GM10847 (cell line): Measurements from ENCODE around the gene GRK1.

Experiments used
- POLR2A ChIP-seq: IDR thresholded peaks from 2 replicates; pipeline ENCODE4 v1.6.1; 2011; ENCODE audit not compliant: insufficient read length; ENCODE audit errors: extremely low read depth

GRK1 gene

GRCh38 chr13:113654591-113655345, 12.3 kb upstream of the GRK1 start:
- TF ChIP-seq POLR2A = no peak

GRCh38 chr13:113655346-113656002, 11.5 kb upstream of the GRK1 start:
- TF ChIP-seq POLR2A = no peak

GRCh38 chr13:113656003-113656588, 10.9 kb upstream of the GRK1 start:
- TF ChIP-seq POLR2A = no peak

DNA sequence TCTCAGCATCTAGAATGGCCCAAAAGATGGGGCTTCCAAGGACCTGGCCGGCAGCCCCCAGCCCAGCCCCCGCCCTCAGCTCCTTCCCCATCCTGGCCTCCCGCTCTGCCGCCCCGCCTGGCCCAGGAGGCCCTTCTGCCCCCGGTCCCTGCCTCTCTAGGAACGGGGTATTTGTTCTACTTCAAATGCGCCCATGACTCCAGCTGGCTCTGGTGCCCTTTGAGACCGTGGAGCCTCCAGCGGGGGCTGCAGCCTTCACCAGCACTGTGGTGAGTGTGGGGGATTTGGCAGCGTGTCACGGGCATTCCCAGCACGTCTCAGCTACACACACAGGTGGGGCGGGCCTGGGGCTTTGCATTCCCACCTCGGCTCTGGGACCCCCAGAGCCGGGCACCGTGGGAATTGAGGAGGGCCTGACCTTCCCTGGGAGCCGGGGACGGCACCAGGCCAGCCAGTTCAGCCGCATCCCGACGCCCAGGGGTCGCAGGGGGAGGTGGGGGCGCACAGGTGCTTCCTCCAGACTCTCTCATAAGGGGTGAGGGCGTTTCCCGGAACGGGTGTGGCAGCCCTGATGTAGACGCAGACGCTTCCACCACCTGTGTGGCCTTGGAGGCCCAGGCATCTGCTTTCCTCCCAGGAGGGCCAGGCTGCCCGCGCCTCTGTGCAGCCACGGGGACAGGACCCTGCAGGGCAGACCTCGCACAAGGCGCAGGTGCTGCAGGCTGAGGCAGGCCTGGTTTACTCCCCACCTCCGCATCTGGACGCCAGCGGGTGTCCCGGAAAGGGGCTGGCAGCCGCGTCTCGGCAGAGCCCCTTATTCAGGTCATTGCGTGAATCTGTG, 10.0 kb upstream of the GRK1 start:
- TF ChIP-seq POLR2A = no peak

- TF ChIP-seq POLR2A = no peak
Measured at GRCh38 chr13:113657851-113658741, 8.9 kb upstream of the GRK1 start, which contains the start of gene ATP4B. TSS of gene ATP4B (minus strand) at chr13:113658198. CDS start at chr13:113658144, 54 bp downstream.

DNA sequence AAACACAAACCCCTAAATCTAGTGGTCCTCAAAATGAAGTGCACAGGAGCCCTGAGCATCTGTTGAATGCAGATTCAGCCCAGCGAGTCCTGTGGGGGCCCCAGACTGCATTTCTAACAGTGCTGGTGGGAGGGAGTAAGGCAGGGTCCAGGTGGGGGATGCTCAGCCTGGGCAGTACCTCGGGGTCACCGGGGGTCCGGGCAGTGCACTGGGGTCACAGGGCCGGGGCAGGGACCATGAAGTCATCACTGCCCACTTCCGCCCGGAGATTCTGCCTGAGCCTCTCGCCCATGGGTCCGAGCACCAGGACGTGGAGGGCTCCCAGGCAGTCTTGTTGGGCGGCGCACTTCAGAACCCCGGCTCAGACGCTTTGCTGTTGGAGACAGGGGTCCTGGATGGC, 8.2 kb upstream of the GRK1 start:
- TF ChIP-seq POLR2A = no peak

DNA sequence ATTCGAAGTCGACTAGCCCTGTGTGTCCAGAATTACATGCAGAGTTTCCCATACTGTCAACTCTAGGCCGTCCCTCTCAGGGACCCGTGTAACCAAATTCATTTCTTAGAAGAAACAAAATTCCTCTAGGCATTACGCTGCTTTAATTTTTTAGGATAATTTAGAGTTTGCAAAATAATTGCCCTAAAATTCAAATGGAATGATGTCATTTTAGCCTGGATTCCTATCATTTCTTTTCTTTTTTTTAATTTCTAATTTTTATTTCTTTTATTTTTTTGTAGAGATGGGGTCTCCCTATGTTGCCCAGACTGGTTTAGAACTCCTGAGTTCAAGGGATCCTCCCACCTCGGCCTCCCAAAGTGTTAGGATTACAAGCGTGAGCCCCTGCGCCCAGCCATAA, 7.7 kb upstream of the GRK1 start:
- TF ChIP-seq POLR2A = no peak

DNA sequence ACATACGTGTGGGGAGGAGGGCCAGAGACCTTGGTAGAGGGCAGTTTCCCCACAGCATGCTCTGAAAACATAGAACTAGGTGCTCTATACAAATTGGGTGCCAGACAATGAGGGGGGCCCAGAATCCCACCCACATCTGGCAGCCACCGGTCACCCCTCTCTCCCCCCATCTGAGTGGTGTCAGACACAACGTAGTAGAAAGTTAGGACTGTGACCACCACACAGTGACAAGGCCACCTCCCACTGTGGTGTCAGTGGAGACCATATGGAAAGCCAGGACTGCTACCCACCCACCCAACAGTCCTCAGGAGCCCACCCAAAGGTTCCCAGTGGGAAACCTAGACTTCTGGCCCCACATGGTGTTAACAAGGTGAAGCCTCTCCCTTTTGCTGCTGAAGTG, 7.0 kb upstream of the GRK1 start:
- TF ChIP-seq POLR2A = no peak

DNA sequence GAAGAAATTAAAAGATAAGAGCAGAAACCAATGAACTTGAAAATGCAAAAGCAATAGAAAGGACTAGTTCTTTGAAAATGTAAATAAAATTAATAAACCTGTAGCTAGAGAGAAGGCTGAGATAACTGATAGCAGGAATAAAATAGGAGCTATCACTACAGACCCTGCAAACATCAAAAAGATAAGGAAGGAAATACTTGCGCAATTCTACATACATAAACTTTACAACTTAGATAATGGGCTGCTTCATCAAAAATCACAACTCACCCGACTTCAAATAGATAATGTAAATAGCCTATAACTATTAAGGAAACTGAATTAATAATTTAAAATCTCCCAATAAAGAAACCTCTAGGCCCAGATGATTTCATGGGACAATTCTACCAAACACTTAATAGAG, 5.5 kb upstream of the GRK1 start:
- TF ChIP-seq POLR2A = no peak

- TF ChIP-seq POLR2A = no peak
Measured at GRCh38 chr13:113663934-113664333, 3.1 kb upstream of the GRK1 start.

- TF ChIP-seq POLR2A = no peak
Measured at GRCh38 chr13:113664751-113665596, 2.0 kb upstream of the GRK1 start.

DNA sequence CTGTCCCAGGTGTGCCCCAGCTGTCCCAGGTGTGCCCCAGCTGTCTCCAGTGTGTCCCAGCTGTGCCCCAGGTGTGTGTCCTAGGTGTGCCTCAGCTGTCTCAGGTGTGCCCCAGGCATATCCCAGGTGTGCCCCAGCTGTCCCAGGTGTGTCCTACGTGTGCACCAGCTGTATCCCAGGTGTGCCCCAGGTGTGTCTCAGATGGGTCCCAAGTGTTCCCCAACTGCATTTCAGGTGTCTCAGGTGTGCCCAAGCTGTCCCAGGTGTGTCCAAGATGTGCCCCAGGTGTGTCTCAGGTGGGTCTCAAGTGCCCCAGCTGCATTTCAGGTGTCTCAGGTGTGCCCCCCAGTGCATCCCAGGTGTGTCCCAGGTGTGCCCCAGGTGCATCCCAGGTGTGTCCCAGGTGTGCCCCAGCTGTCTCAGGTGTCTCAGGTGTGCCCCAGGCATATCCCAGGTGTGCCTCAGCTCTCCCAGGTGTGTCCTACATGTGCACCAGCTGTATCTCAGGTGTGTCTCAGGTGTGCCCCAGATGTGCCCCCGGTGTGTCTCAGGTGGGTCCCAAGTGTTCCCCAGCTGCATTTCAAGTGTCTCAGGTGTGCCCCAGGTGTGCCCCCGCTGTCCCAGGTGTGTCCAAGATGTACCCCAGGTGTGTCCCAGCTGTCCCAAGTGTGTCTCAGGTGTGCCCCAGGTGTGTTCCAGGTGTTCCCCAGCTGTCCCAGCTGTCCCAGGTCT, 1.3 kb upstream of the GRK1 start:
- TF ChIP-seq POLR2A = no peak

DNA sequence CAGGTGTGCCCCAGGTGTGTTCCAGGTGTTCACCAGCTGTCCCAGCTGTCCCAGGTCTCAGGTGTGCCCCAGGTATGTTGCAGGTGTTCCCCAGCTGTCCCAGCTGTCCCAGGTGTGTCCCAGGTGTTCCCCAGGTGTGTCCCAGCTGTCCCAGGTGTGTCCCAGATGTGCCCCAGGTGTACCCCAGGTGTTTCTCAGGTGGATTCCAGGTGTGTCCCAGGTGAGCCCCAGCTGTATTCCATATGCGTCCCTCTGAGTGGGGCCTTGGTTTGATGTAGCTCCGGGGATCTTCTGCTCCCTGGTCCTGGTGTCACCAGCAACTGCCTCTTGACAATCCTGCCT, 719 bp upstream of the GRK1 start:
- no peak for TF ChIP-seq POLR2A

- no peak for TF ChIP-seq POLR2A
Measured at GRCh38 chr13:113667771-113668490, 912 bp downstream of the GRK1 start.
